Measurements from ENCODE around the gene TPSG1. TPM values are rescaled to one million over a fixed set of nuclear protein-coding genes. Genes with fewer than 3 reads are reported as not detected.

TPSG1 gene
- not detected in 2 replicates for total RNA-seq

GRCh38 chr16:1225051-1225451, at the start of gene TPSG1:
Gene TPSG1 (minus strand): TSS chr16:1225268. CDS start chr16:1225252, 16 bp downstream.

GRCh38 chr16:1255276-1256122, 30.4 kb upstream of the TPSG1 start, which contains the start of gene TPSD1:
Gene TPSD1 (plus strand): TSS chr16:1256069. CDS start chr16:1256281, 212 bp downstream.

GRCh38 chr16:1240436-1240835, 15.4 kb upstream of the TPSG1 start, which contains the start of gene TPSAB1:
Gene TPSAB1 (plus strand): TSS chr16:1240705. CDS start chr16:1240939, 234 bp downstream.

GRCh38 chr16:1230084-1230470, 5.0 kb upstream of the TPSG1 start, which contains the start of gene TPSB2:
Gene TPSB2 (minus strand): TSS chr16:1230184. CDS start chr16:1229951, 233 bp downstream.

Other genes starting within 250 kb of the TPSG1 start
- under 0.01 and 0.78 TPM in 2 replicates for gene SOX8, start 243.5 kb downstream of the TPSG1 start, total RNA-seq
- not detected in 2 replicates for gene SSTR5, start 152.5 kb downstream of the TPSG1 start, total RNA-seq
- gene C1QTNF8, start 129.0 kb downstream of the TPSG1 start, total RNA-seq = not detected in 2 replicates
- under 0.01 and 0.20 TPM in 2 replicates for gene CACNA1H, start 72.2 kb downstream of the TPSG1 start, total RNA-seq
- not detected in 2 replicates for gene TPSB2, start 4.9 kb upstream of the TPSG1 start, total RNA-seq
- not detected in 2 replicates for gene TPSAB1, start 15.4 kb upstream of the TPSG1 start, total RNA-seq
- not detected in 2 replicates for gene TPSD1, start 30.8 kb upstream of the TPSG1 start, total RNA-seq
- gene UBE2I, start 84.4 kb upstream of the TPSG1 start, total RNA-seq = 46.7 and 58.3 TPM in 2 replicates
- under 0.01 TPM in 2 replicates for gene BAIAP3, start 108.4 kb upstream of the TPSG1 start, total RNA-seq
- 48.9 and 52.9 TPM in 2 replicates for gene TSR3, start 126.6 kb upstream of the TPSG1 start, total RNA-seq
- gene GNPTG, start 126.7 kb upstream of the TPSG1 start, total RNA-seq = 27.0 and 35.6 TPM in 2 replicates
- 5.5 and 8.4 TPM in 2 replicates for gene UNKL, start 189.4 kb upstream of the TPSG1 start, total RNA-seq
- gene UQCC4, start 195.5 kb upstream of the TPSG1 start, total RNA-seq = 14.1 and 15.1 TPM in 2 replicates
- gene PERCC1, start 205.8 kb upstream of the TPSG1 start, total RNA-seq = not detected in 2 replicates
- gene CCDC154, start 219.3 kb upstream of the TPSG1 start, total RNA-seq = under 0.01 and 0.20 TPM in 2 replicates
- 80.0 and 107 TPM in 2 replicates for gene CLCN7, start 249.8 kb upstream of the TPSG1 start, total RNA-seq